TTC549 (cell line): ENCODE results near the gene ACAP1.

Experiments
- FAIRE-seq: peaks from 2 replicates; lab custom pipeline; 2012; peaks lifted over from hg19 to GRCh38; lab: Jason Lieb, UNC

Gene ACAP1

DNA sequence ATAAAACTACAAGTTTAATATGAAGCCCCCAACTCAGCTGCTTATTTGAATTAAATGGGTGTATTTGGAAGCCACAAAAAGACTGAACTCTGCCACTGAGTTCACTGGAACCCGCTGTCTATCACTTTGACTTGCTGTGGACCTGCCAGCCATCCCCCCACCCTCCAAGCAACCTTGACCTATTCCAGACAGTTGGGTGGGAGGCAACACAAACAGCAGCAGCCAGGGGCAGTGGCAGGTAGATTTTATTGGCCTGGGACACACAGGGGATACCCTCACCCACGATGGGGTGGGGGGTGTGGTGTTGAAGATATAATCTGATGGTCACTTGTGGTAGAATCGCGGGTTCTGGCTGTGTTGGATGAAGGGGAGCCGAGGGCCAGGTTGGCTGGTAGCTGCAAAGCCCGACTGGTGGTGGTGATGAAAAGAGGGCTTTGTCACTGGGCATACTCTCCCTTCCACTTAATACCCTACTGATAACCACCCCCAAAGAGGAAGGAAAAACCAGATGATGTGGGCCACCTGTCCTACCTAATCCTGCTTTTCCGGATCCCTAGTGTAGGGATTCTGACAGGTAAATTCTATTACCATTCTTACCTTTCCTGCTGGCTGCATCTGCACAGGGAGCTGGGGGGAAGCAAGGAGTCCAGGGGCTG lies 23.8 kb upstream of the ACAP1 start:
- no peak for FAIRE-seq

DNA sequence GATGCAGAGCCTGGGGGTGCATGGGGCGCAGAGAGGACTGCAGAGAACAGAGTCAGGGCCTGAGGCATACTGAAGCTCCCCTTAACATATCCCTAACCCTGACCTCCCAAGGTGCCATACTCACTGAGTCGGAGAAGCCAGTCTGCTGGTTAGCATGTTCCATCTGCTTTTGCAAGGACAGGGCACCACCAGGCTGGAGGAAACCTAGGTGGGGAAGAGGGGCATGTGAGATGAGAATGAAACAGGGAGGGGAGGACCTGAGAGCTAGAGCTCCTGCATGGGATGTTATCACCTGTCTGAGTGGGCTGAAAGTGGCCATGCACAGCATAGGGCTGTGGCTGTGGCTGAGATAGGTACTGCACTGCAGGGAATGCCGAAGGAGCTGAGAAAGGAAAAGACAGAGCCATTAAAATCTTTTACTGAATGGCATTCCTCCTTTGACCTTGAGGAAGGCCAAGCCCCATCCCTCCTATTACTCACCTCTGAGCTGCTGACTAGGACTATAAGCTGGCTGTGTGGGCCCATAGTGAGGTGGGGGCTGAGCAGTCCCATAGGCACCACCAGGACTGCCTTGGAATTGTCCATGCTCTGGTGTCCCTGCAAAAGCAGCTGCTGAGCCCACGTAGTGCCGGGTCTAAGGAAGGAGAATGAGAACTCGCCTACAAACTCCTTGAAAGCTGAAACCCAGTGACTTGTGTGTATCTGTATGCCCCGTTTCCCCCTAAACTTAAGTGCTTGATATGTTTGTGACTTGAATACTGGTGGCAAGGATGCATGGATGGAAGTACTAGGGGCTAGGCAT lies 23.0 kb upstream of the ACAP1 start:
- FAIRE-seq, result no peak

- FAIRE-seq, result no peak
Observed at GRCh38 chr17:7313890-7314718, 22.2 kb upstream of the ACAP1 start.

- no peak for FAIRE-seq
Observed at GRCh38 chr17:7314719-7315569, 21.4 kb upstream of the ACAP1 start, which contains the start of gene GPS2. Gene GPS2, minus strand, starts transcription at chr17:7315360. Its CDS starts 308 bp downstream, at chr17:7315052.

- no peak for FAIRE-seq
Observed at GRCh38 chr17:7315570-7316235, 20.6 kb upstream of the ACAP1 start.

DNA sequence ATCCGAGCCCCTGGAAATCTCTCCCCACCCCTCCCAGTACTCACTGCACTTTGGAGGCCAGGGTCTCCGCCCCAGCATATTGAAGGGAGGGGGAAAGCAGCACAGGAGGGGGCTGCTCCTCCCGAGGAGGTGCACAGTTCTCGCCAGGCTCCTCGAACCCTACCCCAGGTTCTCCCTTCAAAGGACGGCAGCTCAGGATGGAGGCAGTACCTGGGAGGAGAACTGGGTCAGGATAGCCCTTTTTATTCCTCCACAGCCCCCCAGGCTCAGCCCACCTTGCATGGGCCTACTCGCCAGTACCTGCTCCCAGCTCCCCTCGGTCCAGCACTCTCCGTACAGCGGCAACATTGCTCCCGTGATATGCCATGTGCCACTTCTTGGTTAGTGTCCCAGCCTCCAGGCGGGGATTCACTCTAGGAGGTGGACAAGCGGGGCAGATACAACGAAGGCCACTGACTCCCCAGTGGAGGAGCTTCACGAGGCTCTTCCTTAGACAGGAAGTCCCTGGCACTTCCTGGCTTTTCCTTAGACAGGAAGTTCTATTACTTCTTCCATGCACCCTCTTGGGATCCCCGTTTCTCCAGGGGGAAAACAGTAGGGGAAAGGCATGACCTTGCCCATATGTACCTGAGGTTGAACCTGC lies 19.0 kb upstream of the ACAP1 start:
- FAIRE-seq, result no peak

DNA sequence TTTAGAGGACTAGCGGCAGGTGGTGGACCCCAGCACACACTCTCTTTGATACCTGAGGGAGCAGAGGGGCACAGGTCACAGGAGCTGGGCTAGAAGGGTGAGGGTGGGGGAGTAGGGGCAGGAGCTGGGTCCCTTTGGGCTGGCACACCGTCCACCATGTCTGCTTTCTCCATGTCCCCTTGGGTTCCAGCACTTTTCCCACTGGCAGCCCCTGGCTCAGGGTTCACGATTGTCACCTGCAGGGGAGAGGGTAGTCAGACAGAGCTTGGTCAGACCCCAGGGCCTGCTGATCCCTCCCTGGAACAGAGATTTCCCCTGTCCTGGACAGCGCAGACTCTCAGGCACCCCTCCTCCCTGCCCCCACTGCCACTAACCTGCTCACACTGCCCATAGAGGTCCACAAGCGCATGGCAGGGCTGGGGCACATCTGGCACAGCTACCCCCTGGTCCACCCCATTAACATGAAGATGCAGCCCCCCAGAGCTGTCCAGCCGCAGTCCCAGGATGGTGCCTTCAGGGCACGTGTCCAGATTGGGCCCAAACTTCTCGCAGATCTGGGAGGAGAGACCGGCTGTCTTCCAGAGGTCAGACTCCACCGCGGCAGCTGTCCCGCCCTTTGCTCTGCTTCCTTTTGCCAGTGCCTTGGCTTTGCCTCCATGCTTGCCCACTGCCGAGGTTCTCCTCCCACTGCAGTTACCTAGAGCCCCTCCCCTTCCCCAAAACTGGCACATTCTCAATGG lies 18.0 kb upstream of the ACAP1 start:
- FAIRE-seq, result no peak

- FAIRE-seq, result no peak
Observed at GRCh38 chr17:7321466-7321865, 14.9 kb upstream of the ACAP1 start.

DNA sequence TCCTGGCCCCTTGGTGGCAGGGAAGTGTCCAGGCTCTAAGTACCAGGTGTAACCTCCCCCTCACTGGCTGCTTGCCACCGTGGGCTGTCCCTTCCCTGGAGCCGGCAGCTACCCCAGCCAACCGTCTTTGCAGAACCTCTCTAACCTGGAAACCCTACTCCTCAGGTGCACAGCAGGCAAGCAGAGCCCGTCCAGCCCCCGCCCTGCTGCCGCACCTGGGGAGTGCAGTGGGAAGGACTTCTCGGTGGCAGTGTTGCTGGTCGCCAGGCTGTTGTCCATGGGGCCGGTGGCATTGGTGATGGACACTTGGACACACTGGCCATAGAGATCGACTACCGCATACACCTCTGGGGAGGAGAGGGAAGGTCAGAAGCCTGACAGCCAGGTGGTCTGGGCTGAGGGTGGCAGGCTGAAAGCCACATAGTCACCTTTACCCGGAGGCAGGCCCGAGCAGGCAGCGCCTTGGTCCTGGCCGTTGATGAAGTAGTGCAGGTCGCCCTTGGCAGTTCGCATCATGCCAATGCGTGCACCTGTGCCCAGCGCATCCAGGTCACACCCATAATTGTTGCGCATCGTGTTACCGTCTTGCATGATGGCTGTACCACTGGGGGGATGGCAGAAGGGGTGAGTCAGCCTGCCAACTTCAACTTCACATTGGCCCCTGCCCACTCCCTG lies 13.7 kb upstream of the ACAP1 start:
- FAIRE-seq, result no peak

- FAIRE-seq, result no peak
Observed at GRCh38 chr17:7323731-7324437, 12.4 kb upstream of the ACAP1 start.

GRCh38 chr17:7324438-7324779 lies 11.9 kb upstream of the ACAP1 start:
- no peak for FAIRE-seq

- FAIRE-seq, result no peak
Observed at GRCh38 chr17:7325031-7325528, 11.2 kb upstream of the ACAP1 start.

GRCh38 chr17:7326186-7326585 lies 10.1 kb upstream of the ACAP1 start:
- no peak for FAIRE-seq

DNA sequence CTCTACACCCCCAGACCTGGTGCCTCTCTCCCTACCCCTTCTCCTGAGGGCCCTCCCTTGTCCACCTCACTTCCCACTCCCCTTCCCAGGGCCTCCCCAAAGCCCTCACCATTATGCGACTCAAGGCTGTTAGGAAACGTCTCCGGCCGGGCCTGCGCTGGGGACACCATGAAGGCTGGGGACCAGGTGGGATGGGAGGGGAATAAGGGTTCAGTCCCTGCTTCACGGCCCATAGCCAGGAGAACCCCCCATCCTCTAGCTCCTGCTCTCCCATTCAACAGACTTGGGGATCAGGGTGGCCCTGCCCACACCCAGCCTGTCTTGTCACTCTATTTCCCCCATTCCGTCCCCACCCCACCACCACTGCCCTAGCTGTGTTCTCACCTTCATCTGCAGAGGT lies 9.3 kb upstream of the ACAP1 start:
- no peak for FAIRE-seq

DNA sequence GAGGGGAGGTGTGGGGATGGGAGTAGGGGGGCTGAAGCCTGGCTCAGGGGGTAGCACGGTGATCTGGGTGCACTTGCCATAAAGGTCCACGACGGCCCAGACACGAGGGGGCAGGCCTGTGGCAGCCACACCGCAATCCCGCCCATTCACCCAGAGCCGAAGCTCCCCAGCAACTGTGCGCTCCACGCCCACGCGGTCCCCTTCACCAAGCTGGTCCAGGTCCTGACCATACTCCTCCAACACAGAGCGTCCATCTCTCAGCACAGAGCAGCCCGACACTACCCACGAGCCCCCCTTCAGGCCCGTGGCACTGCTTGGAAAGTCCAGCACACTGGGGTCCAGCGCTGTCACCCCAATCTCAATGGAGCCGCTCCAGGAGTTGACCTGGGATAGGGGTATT lies 8.8 kb upstream of the ACAP1 start:
- FAIRE-seq, result no peak

DNA sequence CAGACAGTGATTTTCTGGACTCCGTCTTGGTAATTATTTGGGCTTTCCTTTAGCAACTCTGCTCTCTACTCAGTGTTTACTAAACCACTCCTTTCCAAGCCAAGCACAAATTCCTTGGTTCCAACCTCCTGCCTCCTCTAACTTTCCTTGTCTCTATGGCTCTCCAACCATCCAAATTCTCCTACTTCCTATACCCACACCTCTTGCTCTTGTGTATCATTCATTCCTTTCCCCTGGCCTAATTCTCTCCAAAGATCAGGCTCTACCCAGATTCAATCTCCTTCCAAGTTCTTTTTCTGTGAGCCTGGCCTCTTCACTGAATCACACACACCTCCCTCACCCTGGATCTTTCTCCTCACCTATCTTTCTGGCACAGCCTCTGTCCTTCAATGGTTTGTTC lies 8.3 kb upstream of the ACAP1 start:
- FAIRE-seq, result no peak

GRCh38 chr17:7328840-7329373 lies 7.4 kb upstream of the ACAP1 start, which contains the start of gene NEURL4:
Gene NEURL4, minus strand, starts transcription at chr17:7329335. Its CDS starts 23 bp downstream, at chr17:7329312.
- no peak for FAIRE-seq

- peak; percentile 88 for FAIRE-seq
Observed at GRCh38 chr17:7329374-7329996, 6.8 kb upstream of the ACAP1 start.
